ENCODE data around the gene KCNG4. TPM values are rescaled to one million over a fixed set of nuclear protein-coding genes. Genes with fewer than 3 reads are reported as not detected.

KCNG4 gene
- total RNA-seq, 1 experiment from 2014 or later = not detected

GRCh38 chr16:84270531-84270930 is 30.7 kb upstream of the KCNG4 start:
- Histone ChIP-seq H3K4me3 (no peak overlapping the region), H3K27me3 (no peaks in the 10 kb centered on the region), H3K9me3 (no peaks in the 10 kb centered on the region), H3K36me3 (no peaks in the 10 kb centered on the region)
- DNase-seq = no peak

GRCh38 chr16:84270071-84270470 is 30.3 kb upstream of the KCNG4 start:
- Histone ChIP-seq H3K4me3 (no peak overlapping the region), H3K27me3 (no peaks in the 10 kb centered on the region), H3K9me3 (no peaks in the 10 kb centered on the region), H3K36me3 (no peaks in the 10 kb centered on the region)
- DNase-seq = no peak

GRCh38 chr16:84268291-84269040 is 28.7 kb upstream of the KCNG4 start:
- DNase-seq = no peak
- H3K27me3 ChIP-seq = no peaks in the 10 kb centered on the region
- no peaks in the 10 kb centered on the region for H3K36me3 ChIP-seq
- H3K4me3 ChIP-seq = no peak overlapping the region
- no peaks in the 10 kb centered on the region for H3K9me3 ChIP-seq

GRCh38 chr16:84267380-84267779 is 27.6 kb upstream of the KCNG4 start:
- Histone ChIP-seq H3K9me3 (no peaks in the 10 kb centered on the region), H3K27me3 (no peaks in the 10 kb centered on the region), H3K4me3 (no peak overlapping the region), H3K36me3 (no peaks in the 10 kb centered on the region)
- DNase-seq = no peak

GRCh38 chr16:84266451-84266850 is 26.6 kb upstream of the KCNG4 start:
- Histone ChIP-seq H3K4me3 (no peak overlapping the region), H3K27me3 (no peaks in the 10 kb centered on the region), H3K9me3 (no peaks in the 10 kb centered on the region), H3K36me3 (no peaks in the 10 kb centered on the region)
- DNase-seq = peak; percentile 50

- no peaks in the 10 kb centered on the region for H3K9me3 ChIP-seq
- no peaks in the 10 kb centered on the region for H3K36me3 ChIP-seq
These were observed 23.1 kb upstream of the KCNG4 start for GRCh38 chr16:84262939-84263338.

GRCh38 chr16:84262031-84262430 is 22.2 kb upstream of the KCNG4 start:
- Histone ChIP-seq H3K36me3 (no peaks in the 10 kb centered on the region), H3K9me3 (no peaks in the 10 kb centered on the region), H3K27me3 (no peaks in the 10 kb centered on the region), H3K4me3 (no peak overlapping the region)
- no peak for DNase-seq

More at GRCh38 chr16:84262939-84263338, 23.1 kb upstream of the KCNG4 start:
- no peak overlapping the region for H3K4me3 ChIP-seq
- H3K27me3 ChIP-seq = no peaks in the 10 kb centered on the region
- no peak for DNase-seq

GRCh38 chr16:84260766-84261554 is 21.1 kb upstream of the KCNG4 start:
- Histone ChIP-seq H3K27me3 (no peaks in the 10 kb centered on the region), H3K36me3 (no peaks in the 10 kb centered on the region), H3K9me3 (no peaks in the 10 kb centered on the region), H3K4me3 (no peak overlapping the region)
- no peak for DNase-seq

GRCh38 chr16:84259691-84260090 is 19.9 kb upstream of the KCNG4 start:
- Histone ChIP-seq H3K4me3 (no peak overlapping the region), H3K36me3 (no peaks in the 10 kb centered on the region), H3K27me3 (no peaks in the 10 kb centered on the region), H3K9me3 (no peaks in the 10 kb centered on the region)
- DNase-seq = no peak

GRCh38 chr16:84258266-84258665 is 18.5 kb upstream of the KCNG4 start:
- Histone ChIP-seq H3K36me3 (no peaks in the 10 kb centered on the region), H3K9me3 (no peaks in the 10 kb centered on the region), H3K27me3 (no peaks in the 10 kb centered on the region), H3K4me3 (no peak overlapping the region)
- no peak for DNase-seq

- Histone ChIP-seq H3K4me3 (no peak overlapping the region), H3K36me3 (no peaks in the 10 kb centered on the region), H3K27me3 (no peaks in the 10 kb centered on the region), H3K9me3 (no peaks in the 10 kb centered on the region)
- no peak for DNase-seq
These were observed 15.4 kb upstream of the KCNG4 start for GRCh38 chr16:84255050-84255810.

- no peak overlapping the region for H3K4me3 ChIP-seq
- DNase-seq = no peak
- no peaks in the 10 kb centered on the region for H3K27me3 ChIP-seq
- no peaks in the 10 kb centered on the region for H3K9me3 ChIP-seq
- no peaks in the 10 kb centered on the region for H3K36me3 ChIP-seq
These were observed 14.2 kb upstream of the KCNG4 start for GRCh38 chr16:84254062-84254461.

- H3K36me3 ChIP-seq = no peaks in the 10 kb centered on the region
- DNase-seq = no peak
- no peaks in the 10 kb centered on the region for H3K27me3 ChIP-seq
- H3K9me3 ChIP-seq = no peaks in the 10 kb centered on the region
- no peak overlapping the region for H3K4me3 ChIP-seq
These were observed 13.4 kb upstream of the KCNG4 start for GRCh38 chr16:84253173-84253572.

- no peak overlapping the region for H3K4me3 ChIP-seq
- no peaks in the 10 kb centered on the region for H3K36me3 ChIP-seq
- DNase-seq = no peak
- no peaks in the 10 kb centered on the region for H3K9me3 ChIP-seq
- H3K27me3 ChIP-seq = no peaks in the 10 kb centered on the region
These were observed 12.4 kb upstream of the KCNG4 start for GRCh38 chr16:84252184-84252583.

- DNase-seq = no peak
- Histone ChIP-seq H3K36me3 (no peaks in the 10 kb centered on the region), H3K9me3 (no peaks in the 10 kb centered on the region), H3K27me3 (no peaks in the 10 kb centered on the region), H3K4me3 (no peak overlapping the region)
These were observed 8.0 kb upstream of the KCNG4 start for GRCh38 chr16:84247844-84248243.

GRCh38 chr16:84247331-84247730 is 7.5 kb upstream of the KCNG4 start:
- Histone ChIP-seq H3K27me3 (no peaks in the 10 kb centered on the region), H3K36me3 (no peaks in the 10 kb centered on the region), H3K9me3 (no peaks in the 10 kb centered on the region), H3K4me3 (no peak overlapping the region)
- DNase-seq = no peak

- Histone ChIP-seq H3K36me3 (no peaks in the 10 kb centered on the region), H3K9me3 (no peaks in the 10 kb centered on the region), H3K4me3 (no peak overlapping the region), H3K27me3 (no peaks in the 10 kb centered on the region)
- DNase-seq = no peak
These were observed 6.9 kb upstream of the KCNG4 start for GRCh38 chr16:84246679-84247077.
